A549 (cell line): ENCODE results near the gene COX7B. TPM values are rescaled to one million over a fixed set of nuclear protein-coding genes. Genes with fewer than 3 reads are reported as not detected.

Experiments used
- ATAC-seq, 2 experiments: fragments of 200-7000 bp in 1 of 2; fragments of >200 bp in 1 of 2; cut with Nextera tagmentation in 1 of 2; cut with Tn5 transposase in 1 of 2; 3 replicates each; pipeline versions ENCODE4 v1.8.0 to v1.9.1; 2018 to 2020; ENCODE audit warnings: mild to moderate bottlenecking in 1 of 2, moderate library complexity in 1 of 2
- CTCF ChIA-PET: fragments of 300-600 bp; sonication (Branson Sonifier 250); formaldehyde crosslinking; extraction: SDS; loops from one replicate; lab custom pipeline; 2021; ENCODE audit warnings: antibody characterized with exemption, inconsistent platforms; lab: Yijun Ruan, JAX
- POLR2A ChIA-PET: fragments of 350-600 bp; formaldehyde crosslinking; extraction: SDS; loops from one replicate; lab custom pipeline; 2021; ENCODE audit warnings: antibody characterized with exemption, inconsistent platforms; lab: Yijun Ruan, JAX
- DNase-seq, 2 experiments: peaks; one replicate each; pipeline versions ENCODE4 v3.0.0 to v3.0.0-alpha.2; 2011 to 2016; ENCODE audit warnings: low read depth in 1 of 2, low spot score in 1 of 2
- FAIRE-seq: peaks from 2 replicates; lab custom pipeline; 2011; peaks lifted over from hg19 to GRCh38; lab: Jason Lieb, UNC
- H3K27ac ChIP-seq, 2 experiments: fragments of >200 bp; sonication (Bioruptor Twin); formaldehyde crosslinking; 3 replicates each; pipeline ENCODE4 v1.5.1; 2016 to 2017
- H3K4me1 ChIP-seq: fragments of >200 bp; sonication (Bioruptor Twin); formaldehyde crosslinking; 3 replicates; pipeline ENCODE4 v1.6.1; 2016
- H3K4me2 ChIP-seq: fragments of >200 bp; sonication (Bioruptor Twin); formaldehyde crosslinking; 3 replicates; pipeline ENCODE4 v1.6.1; 2016
- H3K4me3 ChIP-seq: fragments of >200 bp; sonication (Bioruptor Twin); formaldehyde crosslinking; 3 replicates; pipeline ENCODE4 v1.5.1; 2016
- H3K9me3 ChIP-seq: fragments of >200 bp; sonication (Bioruptor Twin); formaldehyde crosslinking; 3 replicates; pipeline ENCODE4 v1.6.1; 2016
- ATOH8 ChIP-seq: fragments of 250-450 bp; sonication (Bioruptor Pico); IDR thresholded peaks from 2 replicates; pipeline ENCODE4 v1.5.0; 2020; ENCODE audit warnings: low read depth, mild to moderate bottlenecking, moderate library complexity
- CEBPB ChIP-seq, 2 experiments: fragments of >200 bp in 1 of 2; sonication (Bioruptor Twin) in 1 of 2; formaldehyde crosslinking in 1 of 2; IDR thresholded peaks; 2 replicates each; pipeline ENCODE4 v1.6.1; 2012 to 2016
- CHD2 ChIP-seq: fragments of 150-350 bp; IDR thresholded peaks from 2 replicates; pipeline ENCODE4 v1.6.1; 2014; ENCODE audit warnings: low read length; ENCODE audit not compliant: partially characterized antibody
- EHMT2 ChIP-seq: fragments of 200-600 bp; sonication (generic); IDR thresholded peaks from 2 replicates; pipeline ENCODE4 v1.6.1; 2016; ENCODE audit warnings: antibody characterized with exemption, low read depth, mild to moderate bottlenecking, moderate library complexity
- ESRRA ChIP-seq: fragments of 150-350 bp; IDR thresholded peaks from 2 replicates; pipeline ENCODE4 v1.6.1; 2014; ENCODE audit warnings: mild to moderate bottlenecking, low read length, borderline replicate concordance
- FOXS1 ChIP-seq: fragments of 250-450 bp; sonication (Bioruptor Pico); IDR thresholded peaks from 2 replicates; pipeline ENCODE4 v1.5.0; 2020; ENCODE audit warnings: mild to moderate bottlenecking, moderate library complexity
- GATA3 ChIP-seq: IDR thresholded peaks from 2 replicates; pipeline ENCODE4 v1.6.1; 2012; ENCODE audit warnings: borderline replicate concordance
- HDAC2 ChIP-seq: fragments of 200-600 bp; sonication (generic); IDR thresholded peaks from 2 replicates; pipeline ENCODE4 v1.6.1; 2016
- HES2 ChIP-seq: fragments of >200 bp; sonication (Bioruptor Twin); formaldehyde crosslinking; IDR thresholded peaks from 2 replicates; pipeline ENCODE4 v1.6.1; 2016
- HEYL ChIP-seq: fragments of 250-450 bp; sonication (Bioruptor Pico); IDR thresholded peaks from 2 replicates; pipeline ENCODE4 v1.8.0; 2021; ENCODE audit warnings: mild to moderate bottlenecking, moderate library complexity
- HOXB13 ChIP-seq: fragments of 250-450 bp; sonication (Bioruptor Pico); IDR thresholded peaks from 2 replicates; pipeline ENCODE4 v1.5.0; 2020; ENCODE audit warnings: low read depth, mild to moderate bottlenecking, moderate library complexity
- HOXB5 ChIP-seq: fragments of 250-450 bp; sonication (Bioruptor Pico); IDR thresholded peaks from 2 replicates; pipeline ENCODE4 v1.5.0; 2020; ENCODE audit warnings: mild to moderate bottlenecking, moderate library complexity
- JUN ChIP-seq, 2 experiments: fragments of >200 bp; sonication (Bioruptor Twin); formaldehyde crosslinking; IDR thresholded peaks; 2 replicates in 1 of 2; 3 replicates in 1 of 2; pipeline ENCODE4 v1.6.1; 2016 to 2017
- KDM5A ChIP-seq: fragments of 200-600 bp; sonication (generic); IDR thresholded peaks from 2 replicates; pipeline ENCODE4 v1.6.1; 2016; ENCODE audit warnings: antibody characterized with exemption, mild to moderate bottlenecking
- MAFK ChIP-seq: fragments of 450-650 bp; IDR thresholded peaks from 2 replicates; pipeline ENCODE4 v1.6.1; 2014; ENCODE audit not compliant: partially characterized antibody
- MAZ ChIP-seq: fragments of 150-350 bp; IDR thresholded peaks from 2 replicates; pipeline ENCODE4 v1.6.1; 2014; ENCODE audit warnings: antibody characterized with exemption, low read depth, low read length, borderline replicate concordance
- MYC ChIP-seq: IDR thresholded peaks from 2 replicates; pipeline ENCODE4 v1.6.1; 2012; ENCODE audit warnings: mild to moderate bottlenecking, inconsistent platforms, low read length, improper control_type of control experiment, borderline replicate concordance
- NFE2L2 ChIP-seq: fragments of 150-350 bp; conservative IDR thresholded peaks from 2 replicates; pipeline ENCODE4 v1.6.1; 2014; ENCODE audit warnings: low read length
- PHF8 ChIP-seq: fragments of 200-600 bp; sonication (generic); IDR thresholded peaks from 2 replicates; pipeline ENCODE4 v1.6.1; 2016; ENCODE audit warnings: low read depth, mild to moderate bottlenecking, antibody characterized with exemption, moderate library complexity, borderline replicate concordance
- POLR2AphosphoS2 ChIP-seq: conservative IDR thresholded peaks from 2 replicates; pipeline ENCODE4 v1.6.1; 2012; ENCODE audit warnings: low read length, improper control_type of control experiment, inconsistent platforms
- RARB ChIP-seq: fragments of 250-450 bp; sonication (Bioruptor Pico); IDR thresholded peaks from 2 replicates; pipeline ENCODE4 v1.8.0; 2021; ENCODE audit warnings: mild to moderate bottlenecking, moderate library complexity
- RCOR1 ChIP-seq: fragments of 150-350 bp; IDR thresholded peaks from 2 replicates; pipeline ENCODE4 v1.6.1; 2014; ENCODE audit warnings: antibody characterized with exemption, low read length, low read depth
- SMC3 ChIP-seq: fragments of >200 bp; sonication (Bioruptor Twin); formaldehyde crosslinking; IDR thresholded peaks from 3 replicates; pipeline ENCODE4 v1.6.1; 2018; ENCODE audit warnings: inconsistent platforms
- SREBF2 ChIP-seq: fragments of 450-650 bp; IDR thresholded peaks from 2 replicates; pipeline ENCODE4 v1.6.1; 2014; ENCODE audit warnings: mild to moderate bottlenecking, moderate library complexity
- TFCP2L1 ChIP-seq: fragments of 250-450 bp; sonication (Bioruptor Pico); IDR thresholded peaks from 2 replicates; pipeline ENCODE4 v1.5.0; 2021; ENCODE audit warnings: mild to moderate bottlenecking
- TP53 ChIP-seq: fragments of 250-450 bp; sonication (Bioruptor Pico); IDR thresholded peaks from 2 replicates; pipeline ENCODE4 v1.5.0; 2021; ENCODE audit warnings: mild to moderate bottlenecking, moderate library complexity
- USF2 ChIP-seq: fragments of 450-650 bp; IDR thresholded peaks from 2 replicates; pipeline ENCODE4 v1.6.1; 2014; ENCODE audit warnings: antibody characterized with exemption
- ZC3H11A ChIP-seq: fragments of 450-650 bp; IDR thresholded peaks from 2 replicates; pipeline ENCODE4 v1.6.1; 2014; ENCODE audit warnings: antibody characterized with exemption, mild to moderate bottlenecking
- WGBS: methylation state at CpG from one replicate; pipeline ENCODE4 v1.1.6; 2017; ENCODE audit errors: missing lambda C conversion rate; 5-methylcytosine and 5-hydroxymethylcytosine counted together
- polyA minus RNA-seq: library from RNA; depleted of rRNA, polyadenylated mRNA; stranded (reverse); fragments of >200 nt; gene quantifications from 2 replicates; pipeline ENCODE4 v1.2.3, GENCODE V29; 2011; rRNA and poly(A)+ RNA removed
- polyA plus RNA-seq, 4 experiments: library from polyadenylated mRNA; depleted of rRNA in 3 of 4; stranded (reverse); fragments of >200 nt; fragmentation: RNase III in 1 of 4; extraction: RNeasy Plus Mini Kit Qiagen cat#74134 plus additional on column Dnase treatment in 1 of 4; gene quantifications; 2 replicates in 3 of 4; 3 replicates in 1 of 4; pipeline ENCODE4 v1.2.3, GENCODE V29; 2011 to 2017
- TF ChIP-seq, protein P1 (sequence below): fragments of 200-600 bp; sonication (generic); IDR thresholded peaks from 2 replicates; pipeline ENCODE4 v1.6.1; 2016; ENCODE audit warnings: antibody characterized with exemption, mild to moderate bottlenecking, moderate library complexity
- TF ChIP-seq, protein P2 (sequence below): IDR thresholded peaks from 2 replicates; pipeline ENCODE4 v1.6.1; 2012
- TF ChIP-seq, protein P3 (sequence below): IDR thresholded peaks from 2 replicates; pipeline ENCODE4 v1.6.1; 2012; ENCODE audit warnings: low read depth, borderline replicate concordance

The COX7B gene
- polyA plus RNA-seq (2011; rRNA removed) (1,133 and 1,475 TPM in 2 replicates), polyA plus RNA-seq (2017; fragmentation: RNase III; extraction: RNeasy Plus Mini Kit Qiagen cat#74134 plus additional on column Dnase treatment) (792 to 839 TPM (median 813 TPM) in 3 replicates), polyA minus RNA-seq (91.8 and 115 TPM in 2 replicates)
- 1,343 and 1,622 TPM in 2 replicates for polyA plus RNA-seq (2012; cell fraction: cytosol; rRNA removed)
- 430 and 649 TPM in 2 replicates for polyA plus RNA-seq (2012; cell fraction: nucleus; rRNA removed)

GRCh38 chrX:77899081-77899828 lies at the start of gene COX7B:
Gene COX7B, plus strand, starts transcription at chrX:77899468. Its CDS starts 86 bp downstream, at chrX:77899554.
- ATAC-seq (peak; percentile 82 to 83), DNase-seq (peak; percentile 72 to 97), FAIRE-seq (peak; percentile 73)
- Histone ChIP-seq H3K27ac (peak within 1 kb of the TSS; percentile 83 to 89), H3K9me3 (no peaks in the 10 kb centered on the region), H3K4me1 (peaks cover 5% of the 10 kb centered on the region; the same call in 1 of the 3 replicates), H3K4me2 (peak within 1 kb of the TSS; percentile 71), H3K4me3 (peak within 1 kb of the TSS; percentile 85)
- ChIA-PET POLR2A (interaction anchor here (0.6 to 2.2 kb wide), 9 partner anchors 10 to 1726 kb away, joined by 3 to 48 read pairs (median 3); partner anchors contain the start of genes ATP7A and TAF9B), CTCF (interaction anchor here (0.6 to 5.5 kb wide), 11 partner anchors 11 to 1343 kb away, joined by 3 to 35 read pairs (median 4); partner anchors contain the start of gene ATP7A)
- under 1% methylated on average over 28 of the region's 28 CpGs for WGBS
- TF ChIP-seq HEYL (CRISPR knock-in tag) (no peak), POLR2AphosphoS2 (no peak), CEBPB (IDR thresholded peaks at IDR 0.05) (0 out of 4 replicates have a peak, but pooled peaks of 1 of the 2 experiments have one; percentile 11), KDM5A (no peak), USF2 (no peak), SREBF2 (no peak), ESRRA (no peak), SMC3 (peak; percentile 42; the same call in 2 of the 3 replicates), MAZ (no peak), TP53 (CRISPR knock-in tag) (no peak), HOXB5 (no peak), HDAC2 (no peak), CHD2 (peak; percentile 97), RCOR1 (no peak), JUN (IDR thresholded peaks at IDR 0.05) (peak; percentile 54 to 57; a peak in 2 of 5 replicates), ZC3H11A (no peak), HOXB13 (CRISPR knock-in tag) (no peak), MAFK (no peak), MYC (no peak), HES2 (no peak), ATOH8 (CRISPR knock-in tag) (no peak), RARB (CRISPR knock-in tag) (no peak), TFCP2L1 (no peak), GATA3 (peak; percentile 79), FOXS1 (CRISPR knock-in tag) (no peak), PHF8 (0 out of 2 replicates have a peak, but pooled peaks have one; percentile 3), NFE2L2 (no peak), EHMT2 (no peak)
- TF ChIP-seq, protein P1, sequence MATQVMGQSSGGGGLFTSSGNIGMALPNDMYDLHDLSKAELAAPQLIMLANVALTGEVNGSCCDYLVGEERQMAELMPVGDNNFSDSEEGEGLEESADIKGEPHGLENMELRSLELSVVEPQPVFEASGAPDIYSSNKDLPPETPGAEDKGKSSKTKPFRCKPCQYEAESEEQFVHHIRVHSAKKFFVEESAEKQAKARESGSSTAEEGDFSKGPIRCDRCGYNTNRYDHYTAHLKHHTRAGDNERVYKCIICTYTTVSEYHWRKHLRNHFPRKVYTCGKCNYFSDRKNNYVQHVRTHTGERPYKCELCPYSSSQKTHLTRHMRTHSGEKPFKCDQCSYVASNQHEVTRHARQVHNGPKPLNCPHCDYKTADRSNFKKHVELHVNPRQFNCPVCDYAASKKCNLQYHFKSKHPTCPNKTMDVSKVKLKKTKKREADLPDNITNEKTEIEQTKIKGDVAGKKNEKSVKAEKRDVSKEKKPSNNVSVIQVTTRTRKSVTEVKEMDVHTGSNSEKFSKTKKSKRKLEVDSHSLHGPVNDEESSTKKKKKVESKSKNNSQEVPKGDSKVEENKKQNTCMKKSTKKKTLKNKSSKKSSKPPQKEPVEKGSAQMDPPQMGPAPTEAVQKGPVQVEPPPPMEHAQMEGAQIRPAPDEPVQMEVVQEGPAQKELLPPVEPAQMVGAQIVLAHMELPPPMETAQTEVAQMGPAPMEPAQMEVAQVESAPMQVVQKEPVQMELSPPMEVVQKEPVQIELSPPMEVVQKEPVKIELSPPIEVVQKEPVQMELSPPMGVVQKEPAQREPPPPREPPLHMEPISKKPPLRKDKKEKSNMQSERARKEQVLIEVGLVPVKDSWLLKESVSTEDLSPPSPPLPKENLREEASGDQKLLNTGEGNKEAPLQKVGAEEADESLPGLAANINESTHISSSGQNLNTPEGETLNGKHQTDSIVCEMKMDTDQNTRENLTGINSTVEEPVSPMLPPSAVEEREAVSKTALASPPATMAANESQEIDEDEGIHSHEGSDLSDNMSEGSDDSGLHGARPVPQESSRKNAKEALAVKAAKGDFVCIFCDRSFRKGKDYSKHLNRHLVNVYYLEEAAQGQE: peak; percentile 95
- TF ChIP-seq, protein P2, sequence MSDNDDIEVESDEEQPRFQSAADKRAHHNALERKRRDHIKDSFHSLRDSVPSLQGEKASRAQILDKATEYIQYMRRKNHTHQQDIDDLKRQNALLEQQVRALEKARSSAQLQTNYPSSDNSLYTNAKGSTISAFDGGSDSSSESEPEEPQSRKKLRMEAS: peak; percentile 30; the same call in 1 of the 2 replicates
- TF ChIP-seq, protein P3, sequence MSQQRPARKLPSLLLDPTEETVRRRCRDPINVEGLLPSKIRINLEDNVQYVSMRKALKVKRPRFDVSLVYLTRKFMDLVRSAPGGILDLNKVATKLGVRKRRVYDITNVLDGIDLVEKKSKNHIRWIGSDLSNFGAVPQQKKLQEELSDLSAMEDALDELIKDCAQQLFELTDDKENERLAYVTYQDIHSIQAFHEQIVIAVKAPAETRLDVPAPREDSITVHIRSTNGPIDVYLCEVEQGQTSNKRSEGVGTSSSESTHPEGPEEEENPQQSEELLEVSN: no peak
